ENCODE data around the gene RASA3.

DNA sequence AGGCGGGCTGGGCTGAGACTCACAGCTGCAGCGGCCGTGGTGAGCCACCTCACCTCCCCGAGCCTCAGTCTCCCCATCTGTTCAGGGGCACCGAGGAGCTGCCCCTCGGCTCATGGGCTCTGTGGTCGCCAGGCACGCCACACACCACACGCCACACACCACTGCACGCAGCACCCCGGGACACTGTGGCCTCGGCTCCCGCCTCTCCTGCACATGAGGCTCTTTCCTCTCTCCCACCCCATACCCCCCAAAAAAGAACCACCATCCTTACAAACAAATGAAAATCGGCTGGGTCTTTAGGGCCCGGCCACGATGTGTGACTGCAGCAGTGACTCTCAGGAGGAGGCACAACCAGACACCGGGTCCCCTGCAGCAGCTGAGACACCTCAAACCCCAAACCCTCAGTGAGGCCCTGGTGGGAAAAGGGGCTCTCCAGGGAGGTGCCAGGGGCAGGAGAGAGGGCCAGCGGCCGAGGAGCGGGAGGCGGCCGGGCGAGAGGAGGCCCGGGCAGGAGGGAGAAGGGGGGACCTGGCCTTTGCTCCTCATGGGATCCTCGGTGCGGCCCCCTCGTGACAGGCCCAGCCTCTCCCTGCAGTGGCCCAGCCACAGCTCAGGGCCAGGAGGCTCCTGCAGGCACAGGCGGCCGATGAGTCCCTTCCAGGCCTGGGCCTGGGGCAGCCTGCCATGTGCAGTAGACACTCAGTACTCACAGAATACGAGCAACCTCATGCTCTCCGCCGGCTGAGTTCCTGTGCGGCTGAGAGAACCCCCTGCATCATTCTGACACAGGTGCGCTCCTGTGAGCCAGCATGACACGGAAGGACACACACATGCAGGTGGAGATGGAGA, 66.3 kb downstream of the RASA3 start:
- TF ChIP-seq EZH2 (IDR thresholded peaks at IDR 0.05): no peak
- TF ChIP-seq, protein P1, sequence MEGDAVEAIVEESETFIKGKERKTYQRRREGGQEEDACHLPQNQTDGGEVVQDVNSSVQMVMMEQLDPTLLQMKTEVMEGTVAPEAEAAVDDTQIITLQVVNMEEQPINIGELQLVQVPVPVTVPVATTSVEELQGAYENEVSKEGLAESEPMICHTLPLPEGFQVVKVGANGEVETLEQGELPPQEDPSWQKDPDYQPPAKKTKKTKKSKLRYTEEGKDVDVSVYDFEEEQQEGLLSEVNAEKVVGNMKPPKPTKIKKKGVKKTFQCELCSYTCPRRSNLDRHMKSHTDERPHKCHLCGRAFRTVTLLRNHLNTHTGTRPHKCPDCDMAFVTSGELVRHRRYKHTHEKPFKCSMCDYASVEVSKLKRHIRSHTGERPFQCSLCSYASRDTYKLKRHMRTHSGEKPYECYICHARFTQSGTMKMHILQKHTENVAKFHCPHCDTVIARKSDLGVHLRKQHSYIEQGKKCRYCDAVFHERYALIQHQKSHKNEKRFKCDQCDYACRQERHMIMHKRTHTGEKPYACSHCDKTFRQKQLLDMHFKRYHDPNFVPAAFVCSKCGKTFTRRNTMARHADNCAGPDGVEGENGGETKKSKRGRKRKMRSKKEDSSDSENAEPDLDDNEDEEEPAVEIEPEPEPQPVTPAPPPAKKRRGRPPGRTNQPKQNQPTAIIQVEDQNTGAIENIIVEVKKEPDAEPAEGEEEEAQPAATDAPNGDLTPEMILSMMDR (IDR thresholded peaks at IDR 0.05): no peak

Measured in neural progenitor cell (in vitro differentiated cells).